Activated naive CD8-positive, alpha-beta T cell treated with anti-CD3 and anti-CD28 coated beads, Interleukin-2, amount 10 ng/mL, durations not matched to agents 7 days and 5 days (primary cell): ENCODE data around the gene CARD10. TPM values are rescaled to one million over a fixed set of nuclear protein-coding genes. Genes with fewer than 3 reads are reported as not detected.
"Not testable (repeated sequence)": the region's sequence is repeated elsewhere in the genome, so short reads cannot be mapped to it uniquely, and the experiment has no call there.

Experiments
- ATAC-seq: fragments of 150-1000 bp; cut with Tn5 transposase; one replicate; pipeline ENCODE4 v1.10.0; 2021; ENCODE audit warnings: low read depth, moderate library complexity
- POLR2A ChIA-PET: fragments of 350-600 bp; sonication (Branson Sonifier 250); formaldehyde crosslinking; loops from one replicate; lab custom pipeline; 2021; ENCODE audit warnings: antibody characterized with exemption; lab: Charles Lee
- DNase-seq: peaks from one replicate; pipeline ENCODE4 v3.0.0; 2021
- H3K27ac Mint-ChIP-seq: one replicate; pipeline ENCODE4 v1.8.0; 2022; ENCODE audit warnings: mild to moderate bottlenecking, mixed read lengths
- H3K27me3 Mint-ChIP-seq: one replicate; pipeline ENCODE4 v1.8.0; 2022; ENCODE audit warnings: mild to moderate bottlenecking, moderate library complexity, mixed read lengths
- H3K36me3 Mint-ChIP-seq: one replicate; pipeline ENCODE4 v1.8.0; 2021; ENCODE audit warnings: mild to moderate bottlenecking, mixed read lengths
- H3K4me1 Mint-ChIP-seq: one replicate; pipeline ENCODE4 v1.8.0; 2021; ENCODE audit warnings: mixed read lengths
- H3K4me3 Mint-ChIP-seq: one replicate; pipeline ENCODE4 v1.8.0; 2022; ENCODE audit warnings: mild to moderate bottlenecking, moderate library complexity, mixed read lengths
- H3K9me3 Mint-ChIP-seq: one replicate; pipeline ENCODE4 v1.8.0; 2021; ENCODE audit warnings: mixed read lengths
- total RNA-seq, 2 experiments: library from RNA; stranded (reverse); gene quantifications; one replicate each; pipeline ENCODE4 v1.2.3, GENCODE V29; 2021

The CARD10 gene
- total RNA-seq, 2 experiments from 2014 or later: 0.30 to 0.31 TPM

DNA sequence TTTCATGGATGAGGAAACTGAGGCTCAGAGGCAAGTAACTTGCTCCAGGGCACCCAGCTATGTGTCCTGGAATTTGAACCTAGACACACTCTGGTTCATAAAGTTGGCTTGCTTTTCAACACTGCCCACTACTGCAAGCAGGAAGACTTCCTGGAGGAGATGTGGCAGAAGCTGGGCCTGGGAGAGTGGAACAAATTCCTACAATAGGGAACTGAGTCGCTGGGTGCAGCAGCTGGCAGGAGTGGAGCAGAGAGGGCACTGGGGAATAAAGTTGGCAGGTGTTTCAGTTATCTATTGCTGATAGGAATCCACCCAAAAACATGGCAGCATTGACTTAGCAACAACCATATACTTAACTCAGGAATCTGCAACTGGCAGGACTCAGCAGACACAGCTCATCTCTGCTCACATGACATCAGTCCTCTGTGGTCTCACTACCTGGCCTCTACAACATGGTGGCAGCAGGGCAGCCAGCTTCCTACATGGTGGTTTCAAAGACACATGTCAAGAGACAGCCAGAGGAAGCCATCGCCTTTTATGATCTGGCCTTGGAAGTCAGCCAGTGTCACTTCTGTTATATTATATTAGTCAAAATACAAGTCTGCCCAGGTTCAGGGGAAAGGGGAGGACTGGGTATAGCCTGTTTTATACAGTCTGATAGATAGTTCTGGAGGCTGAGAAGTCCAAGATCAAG is 10.6 kb upstream of the CARD10 start:
- H3K9me3 Mint-ChIP-seq: no peaks in the 10 kb centered on the region
- peak; percentile 88 for ATAC-seq

DNA sequence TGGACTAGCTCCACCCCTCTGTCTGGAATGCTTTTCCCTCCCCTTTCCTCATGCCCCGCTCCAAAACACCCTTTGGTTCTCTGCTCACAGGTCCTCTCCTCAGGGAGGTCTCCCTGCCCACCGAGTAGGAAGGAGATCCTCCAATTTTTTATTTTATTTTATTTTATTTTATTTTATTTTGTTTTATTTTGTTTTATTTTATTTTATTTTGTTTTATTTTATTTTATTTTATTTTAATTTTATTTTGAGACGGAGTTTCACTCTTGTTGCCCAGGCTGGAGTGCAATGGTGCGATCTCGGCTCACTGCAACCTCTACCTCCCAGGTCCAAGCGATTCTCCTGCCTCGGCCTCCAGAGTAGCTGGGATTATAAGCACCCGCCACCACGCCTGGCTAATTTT is 8.7 kb upstream of the CARD10 start:
- ATAC-seq, H3K27ac Mint-ChIP-seq, H3K4me3 Mint-ChIP-seq, H3K4me1 Mint-ChIP-seq, H3K36me3 Mint-ChIP-seq, DNase-seq, POLR2A ChIA-PET, H3K9me3 Mint-ChIP-seq: not testable (repeated sequence)
- H3K27me3 Mint-ChIP-seq: peaks cover 24% of the 10 kb centered on the region

More for the DNA sequence above, 10.6 kb upstream of the CARD10 start:
- peaks cover 19% of the 10 kb centered on the region for H3K4me1 Mint-ChIP-seq
- POLR2A ChIA-PET: interaction anchor here (0.8 kb wide), 1 partner anchor 37 kb away, joined by 4 read pairs; no protein-coding TSS in a partner anchor
- H3K27ac Mint-ChIP-seq: peak overlapping the region; percentile 46
- no peak overlapping the region for H3K4me3 Mint-ChIP-seq
- no peaks in the 10 kb centered on the region for H3K36me3 Mint-ChIP-seq
- H3K27me3 Mint-ChIP-seq: peaks cover 31% of the 10 kb centered on the region
- no peak for DNase-seq

DNA sequence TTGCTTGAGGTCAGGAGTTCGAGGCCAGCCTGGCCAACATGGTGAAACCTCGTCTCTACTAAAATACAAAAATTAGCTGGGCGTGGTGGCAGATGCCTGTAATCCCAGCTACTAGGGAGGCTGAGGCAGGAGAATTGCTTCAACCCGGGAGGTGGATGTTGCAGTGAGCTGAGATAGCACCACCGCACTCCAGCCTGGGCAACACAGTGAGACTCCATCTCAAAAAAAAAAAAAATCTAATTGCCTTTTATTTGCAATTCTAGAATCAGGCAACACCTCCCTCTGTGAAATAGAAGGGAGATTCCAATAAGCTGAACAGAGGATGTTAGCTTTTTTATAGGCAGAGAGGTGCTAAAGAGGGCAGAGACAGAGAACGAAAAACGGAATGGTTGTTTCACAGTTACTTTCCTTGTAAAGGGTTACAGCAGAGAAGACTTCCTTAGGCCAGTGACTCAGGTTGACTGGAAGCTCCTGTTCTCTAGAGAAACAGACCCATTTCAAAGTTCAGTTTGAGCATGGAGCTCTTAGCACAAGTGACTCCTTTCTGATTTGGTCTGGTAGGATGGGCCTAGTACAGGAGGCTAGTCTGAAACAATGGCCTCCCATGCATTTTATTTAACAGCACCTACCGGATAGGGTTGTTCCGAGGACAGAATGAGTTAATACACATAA is 8.0 kb upstream of the CARD10 start:
- DNase-seq, H3K4me1 Mint-ChIP-seq, H3K36me3 Mint-ChIP-seq, ATAC-seq, POLR2A ChIA-PET, H3K9me3 Mint-ChIP-seq, H3K4me3 Mint-ChIP-seq, H3K27ac Mint-ChIP-seq: not testable (repeated sequence)
- peaks cover 27% of the 10 kb centered on the region for H3K27me3 Mint-ChIP-seq

GRCh38 chr22:37526376-37526775 is 7.2 kb upstream of the CARD10 start:
- Mint-ChIP-seq H3K9me3 (no peaks in the 10 kb centered on the region), H3K4me1 (peaks cover 9% of the 10 kb centered on the region), H3K27ac (no peak overlapping the region), H3K4me3 (no peak overlapping the region), H3K27me3 (peaks cover 30% of the 10 kb centered on the region), H3K36me3 (no peaks in the 10 kb centered on the region)
- no peak for ATAC-seq
- no peak for DNase-seq
- POLR2A ChIA-PET: no interaction called here

- ATAC-seq (no peak), DNase-seq (no peak)
- POLR2A ChIA-PET: no interaction called here
- H3K36me3 Mint-ChIP-seq: no peaks in the 10 kb centered on the region
- H3K4me3 Mint-ChIP-seq: no peak overlapping the region
- H3K9me3 Mint-ChIP-seq: no peaks in the 10 kb centered on the region
- peaks cover 9% of the 10 kb centered on the region for H3K4me1 Mint-ChIP-seq
- peaks cover 31% of the 10 kb centered on the region for H3K27me3 Mint-ChIP-seq
- no peak overlapping the region for H3K27ac Mint-ChIP-seq
These were observed 6.6 kb upstream of the CARD10 start for GRCh38 chr22:37525746-37526350.

DNA sequence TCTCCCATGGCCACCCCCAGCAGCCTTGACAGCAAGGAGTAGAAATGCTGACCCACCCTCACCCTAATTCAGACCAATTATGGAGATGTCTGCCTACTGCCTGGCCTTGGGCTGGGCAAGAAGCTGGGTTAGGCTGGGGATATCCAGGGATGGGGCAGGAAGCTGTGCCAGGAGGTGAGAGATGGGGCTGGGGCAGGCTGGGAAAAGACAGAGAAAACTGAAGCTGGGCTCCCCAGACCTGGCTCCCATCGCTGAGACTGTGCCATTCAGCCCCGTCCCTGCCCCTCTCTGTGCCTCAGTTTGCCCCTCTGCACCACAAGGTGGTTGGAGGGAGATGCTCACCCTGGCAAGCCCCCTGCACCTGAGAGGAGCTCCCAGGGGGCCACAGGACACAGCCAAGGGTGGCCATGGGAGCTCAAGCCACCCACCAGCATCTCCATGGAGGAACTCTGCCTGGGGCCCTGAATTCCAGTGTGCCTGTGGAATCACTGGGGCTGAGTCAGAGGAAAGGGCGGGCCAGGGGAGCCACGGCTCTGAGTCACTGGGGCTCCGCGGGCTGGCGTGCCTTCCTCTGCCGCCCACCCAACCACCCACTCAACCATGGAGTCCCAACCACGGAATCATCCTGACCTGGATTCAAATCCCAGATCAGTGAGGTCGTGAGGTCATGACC is 6.0 kb upstream of the CARD10 start:
- Mint-ChIP-seq H3K27me3 (peaks cover 35% of the 10 kb centered on the region), H3K4me1 (peaks cover 9% of the 10 kb centered on the region), H3K36me3 (no peaks in the 10 kb centered on the region), H3K4me3 (no peak overlapping the region), H3K9me3 (no peaks in the 10 kb centered on the region), H3K27ac (no peak overlapping the region)
- DNase-seq (no peak), ATAC-seq (no peak)
- POLR2A ChIA-PET: no interaction called here

DNA sequence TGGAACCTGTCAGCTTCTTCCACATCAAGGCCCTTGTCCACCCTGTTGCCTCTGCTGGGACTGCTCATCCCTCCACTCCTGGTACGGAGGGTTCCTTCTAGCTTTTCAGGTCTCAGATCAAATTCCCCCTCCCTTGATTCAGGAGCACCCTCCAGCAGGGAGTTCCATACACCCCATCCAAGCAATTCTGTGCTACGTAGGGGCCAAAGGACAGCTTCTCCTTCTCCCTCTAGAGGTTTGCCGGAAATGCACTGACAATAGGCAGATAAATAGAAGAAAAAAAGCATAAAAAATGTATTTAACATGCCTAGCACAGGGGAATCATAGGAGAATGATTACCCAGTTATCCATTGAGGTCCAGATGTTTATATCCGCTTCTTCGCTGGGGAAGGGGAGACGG is 3.3 kb upstream of the CARD10 start:
- Mint-ChIP-seq H3K9me3 (no peaks in the 10 kb centered on the region), H3K36me3 (no peaks in the 10 kb centered on the region), H3K4me3 (no peak overlapping the region), H3K4me1 (peaks cover 4% of the 10 kb centered on the region), H3K27ac (no peak overlapping the region), H3K27me3 (peaks cover 52% of the 10 kb centered on the region)
- ATAC-seq: no peak
- POLR2A ChIA-PET: no interaction called here
- DNase-seq: no peak

DNA sequence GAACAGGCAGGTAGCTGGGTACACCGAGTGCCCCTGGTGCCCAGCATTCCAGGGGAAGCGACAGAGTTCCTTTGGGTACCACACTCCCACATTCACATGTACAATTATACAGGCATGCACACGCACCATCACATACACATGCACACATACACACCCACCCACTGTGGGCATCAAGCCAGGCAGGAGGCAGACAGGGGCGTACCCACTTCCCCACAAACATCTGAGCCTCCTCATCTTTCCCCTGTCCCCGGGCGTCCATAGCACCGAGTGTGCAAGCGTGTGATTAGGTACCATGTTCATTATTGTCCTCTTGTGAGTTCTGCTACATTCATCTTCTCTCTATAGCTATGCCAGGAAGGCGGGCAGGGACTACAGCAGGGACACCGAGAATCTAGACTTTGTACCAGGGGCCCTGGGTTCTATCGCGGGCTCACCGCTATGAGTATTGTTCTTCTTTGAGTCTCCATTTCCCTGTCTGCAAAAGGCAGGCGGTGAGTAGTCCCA is 2.1 kb upstream of the CARD10 start:
- H3K9me3 Mint-ChIP-seq: no peaks in the 10 kb centered on the region
- ATAC-seq: no peak
- peaks cover 61% of the 10 kb centered on the region for H3K27me3 Mint-ChIP-seq
- no peak overlapping the region for H3K4me3 Mint-ChIP-seq
- no peaks in the 10 kb centered on the region for H3K36me3 Mint-ChIP-seq
- no peak overlapping the region for H3K27ac Mint-ChIP-seq
- DNase-seq: no peak
- peaks cover 4% of the 10 kb centered on the region for H3K4me1 Mint-ChIP-seq
- POLR2A ChIA-PET: no interaction called here

DNA sequence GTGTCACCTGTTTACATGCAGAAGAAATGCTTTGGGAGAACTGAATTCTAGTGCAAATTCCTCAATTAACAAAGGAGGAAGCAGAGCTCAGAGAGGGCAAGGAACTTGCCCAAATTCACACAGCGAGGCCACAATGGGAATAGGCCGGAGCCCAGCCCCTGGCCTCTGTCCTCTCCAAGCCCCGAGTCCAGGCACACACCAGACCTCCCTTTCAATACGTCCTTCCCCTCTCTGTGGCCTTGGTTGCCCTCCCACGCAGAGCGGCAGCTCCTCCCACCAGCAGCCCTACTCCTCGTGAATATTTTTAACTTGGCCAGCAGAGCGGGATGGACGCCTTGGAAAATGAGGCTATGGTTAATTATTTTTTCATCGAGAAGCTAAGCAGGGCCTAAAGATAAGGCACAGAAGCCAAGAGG is 1.6 kb upstream of the CARD10 start:
- ATAC-seq (no peak), DNase-seq (no peak)
- H3K4me1 Mint-ChIP-seq: peaks cover 3% of the 10 kb centered on the region
- H3K9me3 Mint-ChIP-seq: no peaks in the 10 kb centered on the region
- peaks cover 66% of the 10 kb centered on the region for H3K27me3 Mint-ChIP-seq
- no peak overlapping the region for H3K4me3 Mint-ChIP-seq
- no peaks in the 10 kb centered on the region for H3K36me3 Mint-ChIP-seq
- POLR2A ChIA-PET: no interaction called here
- H3K27ac Mint-ChIP-seq: no peak overlapping the region

DNA sequence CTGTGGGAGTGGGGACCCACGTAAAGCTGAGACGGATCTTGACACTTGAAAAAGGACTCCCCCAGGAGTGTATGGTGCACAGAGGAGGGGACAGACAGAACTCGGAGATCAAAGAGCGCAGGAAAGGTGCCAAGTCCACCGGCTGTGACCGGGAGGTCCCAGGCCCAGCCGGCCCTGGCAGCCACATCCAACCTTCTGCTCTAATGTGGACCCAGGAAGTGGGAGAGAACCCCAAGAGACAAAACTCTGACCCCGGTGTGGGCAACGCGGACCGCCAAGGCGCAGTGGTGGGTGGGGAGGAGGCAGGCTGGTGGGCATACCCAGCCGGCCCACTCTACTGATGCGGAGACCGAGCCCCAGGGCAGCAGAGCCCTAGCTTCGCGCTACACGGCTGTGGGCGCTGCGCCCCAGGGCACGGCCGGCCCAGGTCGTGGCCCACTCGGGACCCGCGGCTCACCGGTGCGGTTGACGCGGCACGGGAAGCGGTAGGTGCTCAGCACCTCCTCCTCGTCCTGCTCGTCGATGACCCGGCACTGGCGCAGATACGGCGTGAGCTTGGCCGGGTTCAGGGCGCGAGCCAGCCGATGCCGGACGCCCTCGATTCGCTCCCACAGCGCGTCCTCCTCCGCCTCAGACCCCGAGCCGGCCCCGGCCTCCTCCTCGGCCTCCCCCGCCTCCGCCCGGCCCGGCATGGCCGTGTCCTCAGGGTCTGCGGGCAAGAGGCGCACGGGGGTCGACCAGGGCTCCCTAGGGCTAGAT is 527 bp downstream of the CARD10 start:
- POLR2A ChIA-PET: no interaction called here
- Mint-ChIP-seq H3K27ac (no peak overlapping the region), H3K4me3 (peak overlapping the region; percentile 63), H3K36me3 (no peaks in the 10 kb centered on the region), H3K9me3 (no peaks in the 10 kb centered on the region), H3K4me1 (peaks cover 2% of the 10 kb centered on the region), H3K27me3 (peaks cover 63% of the 10 kb centered on the region)
- ATAC-seq (peak; percentile 24), DNase-seq (no peak)

- no peaks in the 10 kb centered on the region for H3K36me3 Mint-ChIP-seq
- peak overlapping the region; percentile 63 for H3K4me3 Mint-ChIP-seq
- H3K4me1 Mint-ChIP-seq: peaks cover 2% of the 10 kb centered on the region
- ATAC-seq: no peak
- peaks cover 63% of the 10 kb centered on the region for H3K27me3 Mint-ChIP-seq
- no peaks in the 10 kb centered on the region for H3K9me3 Mint-ChIP-seq
- no peak for DNase-seq
- H3K27ac Mint-ChIP-seq: no peak overlapping the region
- POLR2A ChIA-PET: no interaction called here
These were observed 1.3 kb downstream of the CARD10 start for GRCh38 chr22:37517826-37518450.

GRCh38 chr22:37516456-37516855 is 2.8 kb downstream of the CARD10 start:
- peaks cover 49% of the 10 kb centered on the region for H3K27me3 Mint-ChIP-seq

More at GRCh38 chr22:37516456-37516855, 2.8 kb downstream of the CARD10 start:
- H3K27ac Mint-ChIP-seq: no peak overlapping the region
- no peak overlapping the region for H3K4me3 Mint-ChIP-seq
- H3K36me3 Mint-ChIP-seq: no peaks in the 10 kb centered on the region
- H3K4me1 Mint-ChIP-seq: peaks cover 2% of the 10 kb centered on the region
- ATAC-seq (no peak), DNase-seq (no peak)
- H3K9me3 Mint-ChIP-seq: no peaks in the 10 kb centered on the region
- POLR2A ChIA-PET: no interaction called here
